ENCODE measurements around the gene ADORA1. TPM values are rescaled to one million over a fixed set of nuclear protein-coding genes. Genes with fewer than 3 reads are reported as not detected.

ADORA1 gene
- total RNA-seq, 1 experiment from 2014 or later = 1.2 TPM

DNA sequence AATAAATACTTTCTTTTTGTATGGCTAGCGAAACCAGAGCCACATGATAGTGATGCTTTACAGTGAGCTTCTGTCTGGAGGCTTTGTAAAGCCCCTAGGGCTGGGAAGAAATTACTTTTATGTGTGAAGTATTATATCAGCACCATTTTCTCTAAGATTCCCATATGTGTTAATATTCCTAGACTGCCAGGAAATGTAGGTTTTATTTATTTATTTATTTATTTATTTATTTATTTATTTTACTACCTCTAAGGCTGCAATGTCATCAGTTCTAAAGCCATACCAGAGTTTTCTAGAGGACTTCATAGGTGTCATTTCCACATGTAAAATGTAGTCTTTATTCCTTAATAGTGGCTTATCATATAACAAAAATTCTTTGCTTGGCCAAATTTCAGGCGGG is 63.4 kb downstream of the ADORA1 start:
- Histone ChIP-seq H3K4me1 (ENCODE audit: insufficient read depth, low read length, poor library complexity, severe bottlenecking) (no peaks in the 10 kb centered on the region), H3K4me3 (ENCODE audit: low read depth, low read length, poor library complexity, severe bottlenecking) (no peak overlapping the region), H3K27me3 (replicated peaks; ENCODE audit: insufficient read depth, low read depth, low read length, poor library complexity) (no peaks in the 10 kb centered on the region), H3K27ac (ENCODE audit: low read depth, low read length, poor library complexity, severe bottlenecking) (no peak overlapping the region), H3K9me3 (ENCODE audit: low read depth, low read length, poor library complexity, severe bottlenecking) (no peaks in the 10 kb centered on the region), H3K36me3 (ENCODE audit: insufficient read depth, low read length, poor library complexity, severe bottlenecking) (no peaks in the 10 kb centered on the region)
- DNase-seq (ENCODE audit: low spot score) = no peak
- intact Hi-C loops (cut with micrococcal nuclease; ENCODE audit: unreplicated experiment) = no loop called here
- TF ChIP-seq EZH2 (IDR thresholded peaks at IDR 0.05; ENCODE audit: borderline replicate concordance, low read depth, low read length, poor library complexity, severe bottlenecking) = no peak
- TF ChIP-seq, protein P1, sequence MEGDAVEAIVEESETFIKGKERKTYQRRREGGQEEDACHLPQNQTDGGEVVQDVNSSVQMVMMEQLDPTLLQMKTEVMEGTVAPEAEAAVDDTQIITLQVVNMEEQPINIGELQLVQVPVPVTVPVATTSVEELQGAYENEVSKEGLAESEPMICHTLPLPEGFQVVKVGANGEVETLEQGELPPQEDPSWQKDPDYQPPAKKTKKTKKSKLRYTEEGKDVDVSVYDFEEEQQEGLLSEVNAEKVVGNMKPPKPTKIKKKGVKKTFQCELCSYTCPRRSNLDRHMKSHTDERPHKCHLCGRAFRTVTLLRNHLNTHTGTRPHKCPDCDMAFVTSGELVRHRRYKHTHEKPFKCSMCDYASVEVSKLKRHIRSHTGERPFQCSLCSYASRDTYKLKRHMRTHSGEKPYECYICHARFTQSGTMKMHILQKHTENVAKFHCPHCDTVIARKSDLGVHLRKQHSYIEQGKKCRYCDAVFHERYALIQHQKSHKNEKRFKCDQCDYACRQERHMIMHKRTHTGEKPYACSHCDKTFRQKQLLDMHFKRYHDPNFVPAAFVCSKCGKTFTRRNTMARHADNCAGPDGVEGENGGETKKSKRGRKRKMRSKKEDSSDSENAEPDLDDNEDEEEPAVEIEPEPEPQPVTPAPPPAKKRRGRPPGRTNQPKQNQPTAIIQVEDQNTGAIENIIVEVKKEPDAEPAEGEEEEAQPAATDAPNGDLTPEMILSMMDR (conservative IDR thresholded peaks at IDR 0.05; ENCODE audit: low read depth, low read length) = no peak
- POLR2A ChIA-PET (ENCODE audit: low non-redundant PET) = no interaction called here
- no TSS peak for BruUV-seq (replicated peaks)
- CTCF ChIA-PET = no interaction called here

DNA sequence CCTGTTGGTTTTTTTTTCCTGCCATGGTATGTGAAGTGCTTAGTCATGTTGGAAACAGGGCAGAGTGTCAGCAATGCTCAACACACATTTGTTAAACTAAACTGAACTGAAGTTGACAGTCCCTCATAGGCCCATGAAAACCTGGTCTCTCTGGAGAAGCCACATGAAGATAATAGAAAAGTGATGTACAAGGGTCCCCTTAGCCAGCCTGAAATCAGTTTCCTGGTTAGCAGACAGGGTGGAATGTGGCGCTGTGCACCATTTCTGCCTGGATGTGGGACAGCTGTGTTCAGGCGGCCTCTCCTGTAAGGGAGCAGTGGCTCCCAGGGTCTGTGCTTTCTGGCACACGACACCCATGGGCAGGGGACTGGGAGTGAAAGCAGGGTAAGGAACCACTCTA is 68.8 kb downstream of the ADORA1 start:
- DNase-seq (ENCODE audit: low spot score) = no peak
- Histone ChIP-seq H3K4me3 (ENCODE audit: low read depth, low read length, poor library complexity, severe bottlenecking) (no peak overlapping the region), H3K27me3 (replicated peaks; ENCODE audit: insufficient read depth, low read depth, low read length, poor library complexity) (no peaks in the 10 kb centered on the region), H3K27ac (ENCODE audit: low read depth, low read length, poor library complexity, severe bottlenecking) (no peak overlapping the region), H3K9me3 (ENCODE audit: low read depth, low read length, poor library complexity, severe bottlenecking) (no peaks in the 10 kb centered on the region), H3K36me3 (ENCODE audit: insufficient read depth, low read length, poor library complexity, severe bottlenecking) (no peaks in the 10 kb centered on the region), H3K4me1 (ENCODE audit: insufficient read depth, low read length, poor library complexity, severe bottlenecking) (no peaks in the 10 kb centered on the region)
- BruUV-seq (replicated peaks) = no TSS peak
- TF ChIP-seq EZH2 (IDR thresholded peaks at IDR 0.05; ENCODE audit: borderline replicate concordance, low read depth, low read length, poor library complexity, severe bottlenecking) = no peak
- TF ChIP-seq, protein P1 (conservative IDR thresholded peaks at IDR 0.05; ENCODE audit: low read depth, low read length) = no peak; the same call in 1 of the 2 replicates
- intact Hi-C loops (cut with micrococcal nuclease; ENCODE audit: unreplicated experiment) = no loop called here
- ChIA-PET CTCF (interaction anchor here (0.7 kb wide), 1 partner anchor 22 kb away, joined by 3 read pairs; no protein-coding TSS in a partner anchor), POLR2A (ENCODE audit: low non-redundant PET) (no interaction called here)

DNA sequence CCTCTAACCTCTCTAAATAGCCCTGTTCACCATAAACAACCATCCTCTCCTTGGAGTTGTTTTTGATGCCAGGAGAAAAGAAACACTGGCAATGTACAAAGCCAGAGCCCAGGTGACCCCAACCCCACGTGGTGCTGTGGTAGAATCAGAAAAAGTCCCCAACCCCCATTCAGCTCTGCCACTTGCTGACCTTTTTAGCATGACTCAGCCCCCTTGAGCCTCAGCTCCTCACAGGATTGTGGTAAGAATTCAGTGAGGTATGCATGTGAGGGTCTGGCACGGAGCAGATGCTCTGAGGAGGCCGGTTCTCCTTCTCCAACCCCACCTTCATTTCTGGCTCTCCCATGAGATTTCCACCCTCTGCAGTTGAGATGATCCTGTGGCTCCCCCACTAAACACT is 70.1 kb downstream of the ADORA1 start:
- intact Hi-C loops (cut with micrococcal nuclease; ENCODE audit: unreplicated experiment) = no loop called here
- ChIA-PET POLR2A (ENCODE audit: low non-redundant PET) (no interaction called here), CTCF (no interaction called here)
- TF ChIP-seq, protein P1 (conservative IDR thresholded peaks at IDR 0.05; ENCODE audit: low read depth, low read length) = no peak
- no peak for TF ChIP-seq EZH2 (IDR thresholded peaks at IDR 0.05; ENCODE audit: borderline replicate concordance, low read depth, low read length, poor library complexity, severe bottlenecking)
- DNase-seq (ENCODE audit: low spot score) = no peak
- Histone ChIP-seq H3K4me3 (ENCODE audit: low read depth, low read length, poor library complexity, severe bottlenecking) (no peak overlapping the region), H3K9me3 (ENCODE audit: low read depth, low read length, poor library complexity, severe bottlenecking) (no peaks in the 10 kb centered on the region), H3K36me3 (ENCODE audit: insufficient read depth, low read length, poor library complexity, severe bottlenecking) (no peaks in the 10 kb centered on the region), H3K27me3 (replicated peaks; ENCODE audit: insufficient read depth, low read depth, low read length, poor library complexity) (no peaks in the 10 kb centered on the region), H3K27ac (ENCODE audit: low read depth, low read length, poor library complexity, severe bottlenecking) (no peak overlapping the region), H3K4me1 (ENCODE audit: insufficient read depth, low read length, poor library complexity, severe bottlenecking) (no peaks in the 10 kb centered on the region)
- BruUV-seq (replicated peaks) = no TSS peak
